GM23338 (cell line): Measurements from ENCODE around the gene ARHGEF19. TPM values are rescaled to one million over a fixed set of nuclear protein-coding genes. Genes with fewer than 3 reads are reported as not detected.

Experiments used
- ATAC-seq: fragments of 200-7000 bp; cut with Tn5 transposase; 3 replicates; pipeline ENCODE4 v1.9.1; 2020
- DNase-seq: peaks from one replicate; pipeline ENCODE4 v3.0.0-alpha.2; 2015; ENCODE audit warnings: low spot score
- H2AFZ ChIP-seq: fragments of 200-600 bp; sonication (generic); 2 replicates; pipeline ENCODE4 v1.8.0; 2016; ENCODE audit warnings: antibody characterized with exemption, mild to moderate bottlenecking, moderate library complexity
- H3F3A ChIP-seq: fragments of 200-600 bp; sonication (generic); replicated peaks from 2 replicates; pipeline ENCODE4 v1.8.0; 2017; ENCODE audit warnings: antibody characterized with exemption, mixed run types, low read depth
- H3K27ac ChIP-seq: fragments of 200-600 bp; sonication (generic); 2 replicates; pipeline ENCODE4 v1.6.1; 2016; ENCODE audit warnings: low read depth
- H3K27me3 ChIP-seq: fragments of 200-600 bp; sonication (generic); 2 replicates; pipeline ENCODE4 v1.8.0; 2016; ENCODE audit warnings: mild to moderate bottlenecking, mixed run types, moderate library complexity; ENCODE audit not compliant: insufficient read depth
- H3K36me3 ChIP-seq: fragments of 200-600 bp; sonication (generic); 2 replicates; pipeline ENCODE4 v1.8.0; 2016; ENCODE audit warnings: mild to moderate bottlenecking; ENCODE audit not compliant: insufficient read depth
- H3K4me1 ChIP-seq: fragments of 200-600 bp; sonication (generic); 2 replicates; pipeline ENCODE4 v1.8.0; 2016; ENCODE audit warnings: mild to moderate bottlenecking, moderate library complexity; ENCODE audit not compliant: insufficient read depth
- H3K4me2 ChIP-seq: fragments of 200-600 bp; sonication (generic); 2 replicates; pipeline ENCODE4 v1.7.1; 2017; ENCODE audit warnings: mixed run types
- H3K4me3 ChIP-seq: fragments of 200-600 bp; sonication (generic); 2 replicates; pipeline ENCODE4 v1.6.1; 2016; ENCODE audit warnings: mixed run types
- H3K79me2 ChIP-seq: fragments of 200-600 bp; sonication (generic); replicated peaks from 2 replicates; pipeline ENCODE4 v1.8.0; 2017; ENCODE audit warnings: mild to moderate bottlenecking; ENCODE audit not compliant: insufficient read depth
- H3K9me2 ChIP-seq: fragments of 200-600 bp; sonication (generic); 2 replicates; pipeline ENCODE4 v1.8.0; 2017; ENCODE audit not compliant: insufficient read depth
- H4K20me1 ChIP-seq: fragments of 200-600 bp; sonication (generic); replicated peaks from 2 replicates; pipeline ENCODE4 v1.8.0; 2017; ENCODE audit warnings: mild to moderate bottlenecking; ENCODE audit not compliant: insufficient read depth
- H3K27ac Mint-ChIP-seq: 2 replicates; pipeline ENCODE4 v1.8.0; 2020; ENCODE audit warnings: inconsistent platforms, mild to moderate bottlenecking, moderate library complexity, mixed read lengths
- H3K27me3 Mint-ChIP-seq: 3 replicates; pipeline ENCODE4 v1.8.0; 2022; ENCODE audit warnings: low read depth, mild to moderate bottlenecking, moderate library complexity, mixed read lengths, inconsistent platforms; ENCODE audit not compliant: insufficient read depth, poor library complexity
- H3K36me3 Mint-ChIP-seq: 3 replicates; pipeline ENCODE4 v1.8.0; 2021; ENCODE audit warnings: low read depth, mild to moderate bottlenecking, inconsistent platforms, moderate library complexity, mixed read lengths
- H3K4me1 Mint-ChIP-seq: 3 replicates; pipeline ENCODE4 v1.8.0; 2020; ENCODE audit warnings: mild to moderate bottlenecking, inconsistent platforms, mixed read lengths
- H3K4me3 Mint-ChIP-seq: 3 replicates; pipeline ENCODE4 v1.8.0; 2021; ENCODE audit warnings: moderate library complexity, mild to moderate bottlenecking, inconsistent platforms, mixed read lengths
- H3K9me3 Mint-ChIP-seq: 3 replicates; pipeline ENCODE4 v1.8.0; 2020; ENCODE audit warnings: moderate library complexity, mild to moderate bottlenecking, inconsistent platforms, mixed read lengths
- CREB1 ChIP-seq: fragments of 250-450 bp; sonication (Bioruptor Pico); IDR thresholded peaks from 2 replicates; pipeline ENCODE4 v1.5.0; 2020; ENCODE audit warnings: low read depth, mild to moderate bottlenecking, moderate library complexity
- CTCF ChIP-seq, 2 experiments: fragments of 200-600 bp in 1 of 2; sonication (generic) in 1 of 2; conservative IDR thresholded peaks; 2 replicates each; pipeline versions ENCODE4 v1.5.1 to v1.6.1; 2016 to 2017; ENCODE audit warnings: antibody characterized with exemption in 2 of 2, low read depth in 2 of 2, mild to moderate bottlenecking in 2 of 2, moderate library complexity in 1 of 2
- ETS1 ChIP-seq: IDR thresholded peaks from 2 replicates; pipeline ENCODE4 v1.6.1; 2016; ENCODE audit warnings: antibody characterized with exemption
- NANOG ChIP-seq: IDR thresholded peaks from 2 replicates; pipeline ENCODE4 v1.6.1; 2016; ENCODE audit warnings: antibody characterized with exemption, borderline replicate concordance
- POLR2AphosphoS5 ChIP-seq: IDR thresholded peaks from 2 replicates; pipeline ENCODE4 v1.6.1; 2016; ENCODE audit warnings: antibody characterized with exemption, low read depth
- ZNF114 ChIP-seq: fragments of 250-450 bp; sonication (Bioruptor Pico); IDR thresholded peaks from 2 replicates; pipeline ENCODE4 v1.5.0; 2020; ENCODE audit warnings: mild to moderate bottlenecking, moderate library complexity
- ZNF331 ChIP-seq: fragments of 250-450 bp; sonication (Bioruptor Pico); IDR thresholded peaks from 2 replicates; pipeline ENCODE4 v1.5.0; 2020; ENCODE audit warnings: low read depth, mild to moderate bottlenecking, moderate library complexity
- ZNF462 ChIP-seq: fragments of 250-450 bp; sonication (Bioruptor Pico); IDR thresholded peaks from 2 replicates; pipeline ENCODE4 v1.5.0; 2020; ENCODE audit warnings: mild to moderate bottlenecking, moderate library complexity
- polyA plus RNA-seq: library from polyadenylated mRNA; unstranded; fragments of >200 nt; fragmentation: Nextera tagmentation; extraction: Ambion mirVana; gene quantifications from 2 replicates; pipeline ENCODE4 v1.2.1, GENCODE V29; 2016
- total RNA-seq: library from RNA; depleted of rRNA; stranded (reverse); fragments of >200 nt; shearing (Covaris generic); gene quantifications from 2 replicates; pipeline ENCODE4 v1.2.3, GENCODE V29; 2014

ARHGEF19 gene
- total and polyA plus RNA-seq, 2 experiments from 2014 or later, result 19.5 to 46.4 TPM

- no peaks in the 10 kb centered on the region for H3K36me3 Mint-ChIP-seq
- H3K4me1 Mint-ChIP-seq, result no peaks in the 10 kb centered on the region; the same call in 2 of the 3 replicates
- Histone ChIP-seq H4K20me1 (no peaks in the 10 kb centered on the region), H3K27ac (no peak overlapping the region), H3K4me1 (no peaks in the 10 kb centered on the region; the same call in 1 of the 2 replicates), H3K4me3 (no peak overlapping the region), H3K79me2 (no peaks in the 10 kb centered on the region), H2AFZ (no peak overlapping the region), H3F3A (no peaks in the 10 kb centered on the region), H3K4me2 (no peak overlapping the region), H3K9me2 (no peaks in the 10 kb centered on the region), H3K27me3 (no peaks in the 10 kb centered on the region), H3K36me3 (no peaks in the 10 kb centered on the region)
- peak; percentile 88 for ATAC-seq
- no peak overlapping the region for H3K4me3 Mint-ChIP-seq
- H3K27ac Mint-ChIP-seq, result no peak overlapping the region
- peak; percentile 83 for DNase-seq
- TF ChIP-seq CTCF (conservative IDR thresholded peaks at IDR 0.05; ENCODE audit: low read depth in 2 of 2) (peak; percentile 98 to 99), ZNF331 (CRISPR knock-in tag) (no peak), CREB1 (CRISPR knock-in tag) (peak; percentile 70; the same call in 1 of the 2 replicates)
- H3K9me3 Mint-ChIP-seq, result no peaks in the 10 kb centered on the region
- peaks cover 7% of the 10 kb centered on the region for H3K27me3 Mint-ChIP-seq
These were observed 24.6 kb downstream of the ARHGEF19 start for GRCh38 chr1:16187748-16188401.

- Histone ChIP-seq H4K20me1 (no peaks in the 10 kb centered on the region), H3K9me2 (no peaks in the 10 kb centered on the region), H3K4me2 (no peak overlapping the region), H3K4me1 (peaks cover 6% of the 10 kb centered on the region; the same call in 1 of the 2 replicates), H3K4me3 (no peak overlapping the region), H3K79me2 (no peaks in the 10 kb centered on the region), H3F3A (peaks cover 4% of the 10 kb centered on the region; the same call in 1 of the 2 replicates), H3K27ac (no peak overlapping the region), H3K27me3 (no peaks in the 10 kb centered on the region), H3K36me3 (no peaks in the 10 kb centered on the region), H2AFZ (no peak overlapping the region)
- DNase-seq, result no peak
- Mint-ChIP-seq H3K4me3 (no peak overlapping the region), H3K27me3 (peaks cover 8% of the 10 kb centered on the region), H3K9me3 (no peaks in the 10 kb centered on the region), H3K4me1 (peaks cover 9% of the 10 kb centered on the region), H3K27ac (no peak overlapping the region), H3K36me3 (no peaks in the 10 kb centered on the region)
- no peak for ATAC-seq
- TF ChIP-seq ZNF114 (CRISPR knock-in tag) (no peak), CTCF (conservative IDR thresholded peaks at IDR 0.05; ENCODE audit: low read depth in 2 of 2) (no peak), NANOG (no peak), ETS1 (no peak), POLR2AphosphoS5 (no peak), ZNF331 (CRISPR knock-in tag) (no peak), ZNF462 (CRISPR knock-in tag) (no peak)
These were observed 25.7 kb downstream of the ARHGEF19 start for GRCh38 chr1:16186655-16187235.
